H1 (cell line): ENCODE measurements around the gene ADAM19. TPM values are rescaled to one million over a fixed set of nuclear protein-coding genes. Genes with fewer than 3 reads are reported as not detected.

Experiments used
- CTCF ChIA-PET: fragments of 300-600 bp; sonication (Branson Sonifier 250); formaldehyde crosslinking; loops from one replicate; lab custom pipeline; 2021; ENCODE audit not compliant: partially characterized antibody; lab: Charles Lee
- POLR2A ChIA-PET: fragments of 300-600 bp; sonication (Branson Sonifier 250); formaldehyde crosslinking; loops from one replicate; lab custom pipeline; 2021; ENCODE audit warnings: inconsistent platforms; ENCODE audit not compliant: partially characterized antibody; lab: Charles Lee
- DNase-seq, 2 experiments: peaks; one replicate each; pipeline versions ENCODE4 v3.0.0 to v3.0.0-alpha.2; 2010 to 2022; ENCODE audit warnings: low spot score in 2 of 2, low read depth in 1 of 2, mixed read lengths in 1 of 2
- FAIRE-seq: peaks from 2 replicates; lab custom pipeline; 2011; peaks lifted over from hg19 to GRCh38; lab: Jason Lieb, UNC
- H2AFZ ChIP-seq: 2 replicates; pipeline ENCODE4 v1.8.1; 2012; ENCODE audit warnings: low read length, inconsistent platforms
- H2AK5ac ChIP-seq: 2 replicates; pipeline ENCODE4 v1.6.1; 2013; ENCODE audit warnings: low read depth, low read length
- H2BK120ac ChIP-seq: replicated peaks from 2 replicates; pipeline ENCODE3; 2013; ENCODE audit warnings: low read depth, low read length, inconsistent platforms
- H2BK12ac ChIP-seq: 2 replicates; pipeline ENCODE4 v1.6.1; 2013; ENCODE audit warnings: low read depth, low read length
- H2BK15ac ChIP-seq: 2 replicates; pipeline ENCODE4 v1.6.1; 2013; ENCODE audit warnings: low read length
- H2BK20ac ChIP-seq: 2 replicates; pipeline ENCODE4 v1.6.1; 2013; ENCODE audit warnings: low read length
- H2BK5ac ChIP-seq: 2 replicates; pipeline ENCODE4 v1.6.1; 2013; ENCODE audit warnings: low read depth, low read length
- H3K14ac ChIP-seq: 2 replicates; pipeline ENCODE4 v1.6.1; 2013; ENCODE audit warnings: inconsistent platforms; ENCODE audit not compliant: insufficient read length
- H3K18ac ChIP-seq: 2 replicates; pipeline ENCODE4 v1.6.1; 2013; ENCODE audit warnings: low read length; ENCODE audit errors: extremely low read depth
- H3K23ac ChIP-seq: 2 replicates; pipeline ENCODE4 v1.6.1; 2013; ENCODE audit warnings: inconsistent platforms; ENCODE audit not compliant: insufficient read length
- H3K23me2 ChIP-seq: 2 replicates; pipeline ENCODE4 v1.6.1; 2013; ENCODE audit warnings: low read depth, low read length
- H3K27ac ChIP-seq: 2 replicates; pipeline ENCODE4 v1.6.1; 2011; ENCODE audit warnings: low read depth, low read length, inconsistent platforms
- H3K27me3 ChIP-seq, 4 experiments: replicated peaks in 1 of 4; 1 replicate in 1 of 4; 2 replicates in 3 of 4; pipeline versions ENCODE4 v1.6.1 to v1.8.1; 2011 to 2013; ENCODE audit warnings: low read length in 3 of 4, mild to moderate bottlenecking in 3 of 4, inconsistent platforms in 2 of 4, mixed read lengths in 2 of 4, moderate library complexity in 1 of 4; ENCODE audit not compliant: control insufficient read depth in 3 of 4, insufficient read depth in 3 of 4; ENCODE audit errors: extremely low read depth in 1 of 4
- H3K36me3 ChIP-seq, 4 experiments: 2 replicates each; pipeline versions ENCODE4 v1.6.1 to v1.8.1; 2011 to 2013; ENCODE audit warnings: mild to moderate bottlenecking in 4 of 4, low read length in 3 of 4, moderate library complexity in 2 of 4, control low read depth in 1 of 4, inconsistent platforms in 1 of 4; ENCODE audit not compliant: insufficient read depth in 4 of 4, control insufficient read depth in 2 of 4
- H3K4ac ChIP-seq: replicated peaks from 2 replicates; pipeline ENCODE3; 2013; ENCODE audit warnings: low read length, low read depth, mixed read lengths, inconsistent platforms; ENCODE audit not compliant: insufficient read length
- H3K4me1 ChIP-seq, 4 experiments: replicated peaks in 1 of 4; 1 replicate in 1 of 4; 2 replicates in 3 of 4; pipeline versions ENCODE4 v1.6.1 to v1.8.1; 2011 to 2013; ENCODE audit warnings: low read length in 3 of 4, inconsistent platforms in 2 of 4, mixed read lengths in 1 of 4; ENCODE audit not compliant: insufficient read depth in 4 of 4, control insufficient read depth in 3 of 4
- H3K4me2 ChIP-seq, 2 experiments: 2 replicates each; pipeline versions ENCODE4 v1.6.1 to v1.8.1; 2011 to 2013; ENCODE audit warnings: low read depth in 2 of 2, low read length in 2 of 2, control low read depth in 1 of 2, inconsistent platforms in 1 of 2, mild to moderate bottlenecking in 1 of 2; ENCODE audit not compliant: insufficient read depth in 1 of 2
- H3K4me3 ChIP-seq, 4 experiments: fragments of 200-600, 300-600 bp in 1 of 4; sonication (generic), shearing (Covaris generic), sonication (Bioruptor Twin) in 1 of 4; 2 replicates each; pipeline versions ENCODE4 v1.5.1 to v1.8.1; 2011 to 2016; ENCODE audit warnings: low read length in 4 of 4, low read depth in 3 of 4, control low read depth in 2 of 4, inconsistent platforms in 2 of 4, mild to moderate bottlenecking in 2 of 4, mixed read lengths in 1 of 4, moderate library complexity in 1 of 4; ENCODE audit not compliant: insufficient read depth in 2 of 4; ENCODE audit errors: extremely low read depth in 1 of 4
- H3K56ac ChIP-seq: replicated peaks from 2 replicates; pipeline ENCODE3; 2013; ENCODE audit warnings: low read depth, mild to moderate bottlenecking, mixed read lengths, low read length, inconsistent platforms; ENCODE audit not compliant: insufficient read length
- H3K79me1 ChIP-seq: 2 replicates; pipeline ENCODE4 v1.6.1; 2013; ENCODE audit warnings: low read depth, low read length, control low read depth
- H3K79me2 ChIP-seq, 2 experiments: 2 replicates each; pipeline versions ENCODE4 v1.6.1 to v1.8.1; 2012 to 2013; ENCODE audit warnings: low read length in 2 of 2, mild to moderate bottlenecking in 2 of 2, inconsistent platforms in 1 of 2; ENCODE audit not compliant: insufficient read depth in 2 of 2, control insufficient read depth in 1 of 2
- H3K9ac ChIP-seq, 4 experiments: replicated peaks in 1 of 4; 1 replicate in 1 of 4; 2 replicates in 3 of 4; pipeline versions ENCODE4 v1.6.1 to v1.8.1; 2011 to 2013; ENCODE audit warnings: low read depth in 3 of 4, low read length in 3 of 4, control low read depth in 2 of 4, mild to moderate bottlenecking in 2 of 4, moderate library complexity in 2 of 4, inconsistent platforms in 1 of 4; ENCODE audit errors: extremely low read depth in 1 of 4
- H3K9me3 ChIP-seq, 2 experiments: 2 replicates each; pipeline versions ENCODE4 v1.6.1 to v1.8.1; 2012 to 2013; ENCODE audit warnings: mild to moderate bottlenecking in 2 of 2, moderate library complexity in 2 of 2, control low read depth in 1 of 2, inconsistent platforms in 1 of 2, low read depth in 1 of 2, low read length in 1 of 2, mixed read lengths in 1 of 2; ENCODE audit not compliant: insufficient read depth in 2 of 2
- H4K20me1 ChIP-seq, 2 experiments: replicated peaks in 1 of 2; 2 replicates each; pipeline versions ENCODE3 to v1.8.1; 2011 to 2013; ENCODE audit warnings: inconsistent platforms in 2 of 2, low read length in 2 of 2, mild to moderate bottlenecking in 1 of 2; ENCODE audit not compliant: insufficient read depth in 2 of 2, control insufficient read depth in 1 of 2
- H4K5ac ChIP-seq: 2 replicates; pipeline ENCODE4 v1.6.1; 2013; ENCODE audit warnings: low read length, low read depth, mixed read lengths, inconsistent platforms; ENCODE audit not compliant: insufficient read length
- H4K8ac ChIP-seq: 2 replicates; pipeline ENCODE4 v1.8.0; 2013; ENCODE audit warnings: mild to moderate bottlenecking, moderate library complexity, low read length, inconsistent platforms; ENCODE audit not compliant: insufficient read depth; ENCODE audit errors: extremely low read depth
- H4K91ac ChIP-seq: replicated peaks from 2 replicates; pipeline ENCODE3; 2013; ENCODE audit warnings: low read length, mixed read lengths, inconsistent platforms; ENCODE audit not compliant: insufficient read length
- CBX5 ChIP-seq: fragments of 300-800, 300-1000 bp; sonication (generic); IDR thresholded peaks from 2 replicates; pipeline ENCODE4 v1.7.1; 2016; ENCODE audit warnings: antibody characterized with exemption, low read length, low read depth
- RAD21 ChIP-seq, 2 experiments: IDR thresholded peaks in 1 of 2; conservative IDR thresholded peaks in 1 of 2; 2 replicates each; pipeline ENCODE4 v1.6.1; 2011; ENCODE audit warnings: low read depth in 2 of 2, low read length in 2 of 2, improper control_type of control experiment in 1 of 2, inconsistent platforms in 1 of 2, mild to moderate bottlenecking in 1 of 2, moderate library complexity in 1 of 2
- TCF12 ChIP-seq: IDR thresholded peaks from 2 replicates; pipeline ENCODE4 v1.6.1; 2011; ENCODE audit warnings: low read depth, mild to moderate bottlenecking, low read length
- TEAD4 ChIP-seq: IDR thresholded peaks from 2 replicates; pipeline ENCODE4 v1.6.1; 2012; ENCODE audit warnings: low read depth, low read length, inconsistent platforms, mixed read lengths
- WGBS, 2 experiments: shearing (Covaris generic) in 1 of 2; methylation state at CpG; one replicate each; pipeline versions ENCODE4 v1.1.6 to v1.1.7; 2013 to 2015; ENCODE audit warnings: low lambda C conversion rate in 2 of 2, mixed read lengths in 2 of 2, inconsistent platforms in 1 of 2, low coverage in 1 of 2, missing lambda C conversion rate in 1 of 2; ENCODE audit not compliant: insufficient replicate concordance in 2 of 2, insufficient coverage in 1 of 2, insufficient read length in 1 of 2; ENCODE audit errors: extremely low coverage in 1 of 2, missing lambda C conversion rate in 1 of 2; 5-methylcytosine and 5-hydroxymethylcytosine counted together
- polyA plus RNA-seq, 7 experiments: library from polyadenylated mRNA; depleted of rRNA in 3 of 7; stranded (reverse) in 5 of 7; unstranded in 2 of 7; fragments of >200 nt in 5 of 7; fragments of 200-250 nt in 2 of 7; gene quantifications; 1 replicate in 5 of 7; 2 replicates in 1 of 7; 4 replicates in 1 of 7; pipeline versions ENCODE4 v1.2.1 to v1.2.3, GENCODE V29; 2011 to 2013; ENCODE audit warnings: missing spikeins in 2 of 7, mixed read lengths in 2 of 7
- total RNA-seq: library from RNA; stranded (reverse); fragmentation: NEBNext Ultra II Directional; extraction: Animal tissue kit (Norgen Biotek cat#: 25700); gene quantifications from 2 replicates; pipeline ENCODE4 v1.2.1, GENCODE V29; 2021

Gene ADAM19
- total and polyA plus RNA-seq, 2 of the 8 experiments (the other 6 are each of a cell fraction or from before 2014, with no cell fraction given): 6.5 to 22.7 TPM

- H2AK5ac ChIP-seq: no peak overlapping the region
- no peak overlapping the region for H2BK12ac ChIP-seq
- no peak overlapping the region for H3K9ac ChIP-seq
- no peaks in the 10 kb centered on the region for H3K9me3 ChIP-seq
- no peak for TF ChIP-seq CBX5
- TF ChIP-seq TCF12: no peak
- TF ChIP-seq TEAD4: no peak
- TF ChIP-seq RAD21 (IDR thresholded peaks at IDR 0.05 in 1 of 2, conservative IDR thresholded peaks at IDR 0.05 in 1 of 2; ENCODE audit: low read depth in 2 of 2, low read length in 2 of 2): no peak
- H3K79me1 ChIP-seq: no peaks in the 10 kb centered on the region
- no peak overlapping the region for H3K23ac ChIP-seq
- H4K91ac ChIP-seq: no peak overlapping the region
- no peaks in the 10 kb centered on the region for H4K20me1 ChIP-seq
- H4K8ac ChIP-seq: no peak overlapping the region
- ChIA-PET POLR2A (no interaction called here), CTCF (interaction anchor here (0.8 kb wide), 1 partner anchor 17 kb away, joined by 3 read pairs; no protein-coding TSS in a partner anchor)
- H2BK120ac ChIP-seq: no peak overlapping the region
- no peak overlapping the region for H2AFZ ChIP-seq
- H3K4me2 ChIP-seq: no peak overlapping the region
- H3K79me2 ChIP-seq: no peaks in the 10 kb centered on the region
- no peak overlapping the region for H3K14ac ChIP-seq
- no peak for DNase-seq
- no peak overlapping the region for H2BK5ac ChIP-seq
- H3K27ac ChIP-seq: no peak overlapping the region
- no peak overlapping the region for H2BK20ac ChIP-seq
- H3K36me3 ChIP-seq: no peaks in the 10 kb centered on the region; a peak in 1 of 8 replicates
- no peak overlapping the region for H3K56ac ChIP-seq
- H3K4me1 ChIP-seq: no peaks in the 10 kb centered on the region
- 92% methylated on average over 8 of the region's 8 CpGs; no CpG with 5 or more reads in 1 of the 2 experiments for WGBS, 2 experiments
- no peak overlapping the region for H3K18ac ChIP-seq
- no peak overlapping the region for H2BK15ac ChIP-seq
- H3K23me2 ChIP-seq: no peaks in the 10 kb centered on the region
- no peak overlapping the region for H3K4me3 ChIP-seq
- FAIRE-seq: no peak
- no peak overlapping the region for H3K4ac ChIP-seq
- no peak overlapping the region for H4K5ac ChIP-seq
- no peaks in the 10 kb centered on the region for H3K27me3 ChIP-seq
These were observed 73.4 kb downstream of the ADAM19 start for GRCh38 chr5:157502143-157502647.
